ENCODE results near the gene SLC1A1.

- TF ChIP-seq CTCF (conservative IDR thresholded peaks at IDR 0.05) = no peak; the same call in 1 of the 2 replicates
- TF ChIP-seq ZFX (IDR thresholded peaks at IDR 0.05) = no peak
Measured at GRCh38 chr9:4630836-4631235, 140.6 kb downstream of the SLC1A1 start.
